ENCODE results near the gene VAV2. TPM values are rescaled to one million over a fixed set of nuclear protein-coding genes. Genes with fewer than 3 reads are reported as not detected.

The VAV2 gene
- total RNA-seq, 1 donor from 2014 or later = 41.3 TPM

DNA sequence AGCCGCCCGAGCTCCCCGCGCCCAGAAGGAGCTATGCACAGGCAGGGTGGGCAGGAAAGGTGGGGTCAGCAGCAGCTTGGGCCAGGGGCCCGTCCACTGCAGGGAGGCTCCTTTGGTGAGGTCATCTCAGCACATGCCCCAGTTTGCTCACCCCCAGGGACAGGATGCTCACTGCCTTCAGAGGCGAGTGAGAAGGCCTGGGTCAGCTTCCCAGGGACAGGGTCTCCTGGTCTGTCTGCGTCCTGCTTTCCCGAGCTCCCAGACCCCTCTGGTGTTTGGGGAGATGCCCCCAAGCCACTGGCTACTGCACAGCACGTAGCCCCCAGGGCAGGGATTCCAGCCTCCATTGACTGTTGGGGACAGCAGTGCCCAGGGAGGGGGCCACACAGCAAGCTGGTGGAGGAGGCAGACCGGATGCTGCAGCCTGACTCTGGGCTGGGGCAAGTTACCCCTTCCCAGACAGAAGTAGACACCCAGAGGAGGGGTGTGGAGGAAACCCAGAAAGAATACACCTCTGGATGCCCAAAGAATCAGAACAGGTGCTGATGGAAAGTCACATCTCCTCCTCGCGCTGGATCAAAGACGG is 253.4 kb downstream of the VAV2 start:
- no peak for DNase-seq

DNA sequence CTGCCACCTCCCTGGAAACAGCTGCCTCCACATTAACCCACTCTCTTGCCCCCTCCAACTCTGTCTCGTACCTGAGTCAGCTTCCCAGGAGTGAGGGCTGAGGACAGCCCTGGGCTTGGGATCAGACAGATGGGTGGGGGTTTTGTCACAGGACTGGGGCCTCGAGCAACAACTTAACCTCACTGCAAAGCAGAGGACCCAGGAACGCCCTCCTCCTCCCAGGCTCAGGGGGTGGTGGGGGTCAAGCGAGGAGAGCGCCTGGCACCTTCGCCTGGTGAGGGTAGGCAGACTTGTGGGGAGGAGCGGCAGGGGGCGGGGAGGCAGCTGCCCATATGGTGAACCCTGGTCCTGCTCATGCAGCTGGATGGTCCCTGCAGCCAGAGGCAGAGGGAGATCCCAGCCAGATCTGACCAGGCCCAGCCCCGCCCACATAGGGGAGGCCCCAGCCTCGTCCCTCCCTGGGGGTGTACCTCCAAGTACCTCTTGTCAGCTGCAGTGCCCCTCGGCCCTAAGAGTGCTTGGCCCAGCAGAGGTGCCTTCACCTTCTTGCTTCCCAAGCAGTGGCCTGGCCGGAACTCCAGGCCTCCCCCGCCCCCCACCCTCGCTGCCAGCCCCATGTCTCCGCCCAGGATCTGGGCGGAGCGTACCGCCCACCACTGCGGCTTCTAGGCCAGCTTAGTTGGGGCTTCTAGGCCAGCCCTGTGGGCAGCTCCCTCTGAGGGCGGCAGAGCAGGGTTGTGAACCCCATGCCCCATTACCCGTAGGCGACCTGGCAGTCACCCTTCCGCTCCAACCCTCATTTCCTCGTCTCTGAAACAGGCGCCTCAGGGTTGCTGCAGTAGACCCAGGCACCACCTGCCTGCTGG is 254.1 kb downstream of the VAV2 start, which contains the start of gene SARDH:
Gene SARDH (minus strand): TSS at position 579 of the 866 bp plus-strand sequence. CDS start 4,179 bp downstream, outside the sequence.
- no peak for DNase-seq

DNA sequence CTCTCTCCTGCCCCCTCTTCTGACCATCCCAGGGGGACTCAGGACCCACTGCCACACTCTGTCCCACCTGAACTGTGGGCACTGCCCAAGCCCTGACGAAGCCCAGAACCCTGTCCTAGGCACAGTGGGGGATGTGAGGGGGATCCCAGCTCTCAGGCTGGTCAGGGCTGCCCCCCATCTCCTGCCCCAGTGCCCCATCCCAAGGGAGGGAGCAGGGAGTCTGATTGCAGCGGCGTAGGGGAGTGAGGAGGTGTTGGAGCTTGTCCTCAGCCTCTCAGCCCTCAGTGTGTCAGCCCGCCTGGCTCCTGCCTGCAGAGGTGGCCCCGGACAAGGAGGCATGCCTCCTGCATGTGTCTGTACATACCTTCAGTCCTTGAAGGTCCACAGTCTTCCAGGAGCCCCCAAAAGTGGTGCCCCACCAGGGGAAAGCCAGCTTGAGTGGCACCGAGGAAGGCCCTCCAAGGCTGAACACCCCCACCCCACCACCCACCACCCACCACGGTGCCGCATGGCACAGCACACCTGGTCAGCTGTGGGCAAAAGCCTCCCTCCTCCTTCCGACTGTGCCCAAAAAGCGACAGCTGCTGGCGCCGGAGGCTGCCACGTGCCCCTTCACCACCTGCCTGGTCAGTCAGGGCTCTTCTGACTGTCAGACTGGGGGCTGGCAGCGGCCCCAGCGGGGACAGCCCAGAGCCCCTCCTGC is 254.9 kb downstream of the VAV2 start:
- DNase-seq = no peak

DNA sequence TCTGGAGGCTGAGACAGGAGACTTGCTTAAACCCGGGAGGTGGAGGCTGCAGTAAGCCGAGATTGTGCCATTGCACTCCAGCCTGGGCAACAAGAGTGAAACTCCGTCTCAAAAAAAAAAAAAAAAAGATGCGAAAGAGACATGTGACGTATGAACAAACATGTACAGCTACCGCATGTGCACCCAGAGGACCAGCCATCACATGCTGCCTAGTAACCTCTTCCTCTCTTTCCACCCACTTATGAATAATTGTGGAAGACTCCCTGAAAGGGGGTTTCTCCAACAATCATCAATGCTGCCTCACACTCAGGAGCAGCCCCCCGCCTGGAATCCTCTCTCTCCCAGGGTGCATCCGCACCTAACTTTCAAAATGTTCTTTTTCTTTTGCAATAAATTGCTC is 256.2 kb downstream of the VAV2 start:
- no peak for DNase-seq

DNA sequence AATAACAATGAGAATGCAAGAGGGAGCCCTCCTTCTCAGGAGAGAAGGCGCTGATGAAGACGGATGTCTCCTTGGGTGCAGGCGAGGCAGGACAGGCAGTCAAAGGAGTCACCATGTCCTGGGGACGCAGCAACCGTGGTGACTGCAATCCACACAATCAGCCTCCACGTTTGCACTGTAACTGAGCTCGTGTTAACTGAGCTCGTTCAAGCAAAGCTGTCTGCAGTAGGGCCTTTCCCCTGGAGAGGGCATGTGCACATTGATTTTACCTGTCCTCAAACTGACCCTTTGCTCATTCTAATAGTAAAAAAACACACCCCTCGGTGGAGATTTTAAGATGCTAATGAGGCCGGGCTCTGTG is 256.7 kb downstream of the VAV2 start:
- no peak for DNase-seq

DNA sequence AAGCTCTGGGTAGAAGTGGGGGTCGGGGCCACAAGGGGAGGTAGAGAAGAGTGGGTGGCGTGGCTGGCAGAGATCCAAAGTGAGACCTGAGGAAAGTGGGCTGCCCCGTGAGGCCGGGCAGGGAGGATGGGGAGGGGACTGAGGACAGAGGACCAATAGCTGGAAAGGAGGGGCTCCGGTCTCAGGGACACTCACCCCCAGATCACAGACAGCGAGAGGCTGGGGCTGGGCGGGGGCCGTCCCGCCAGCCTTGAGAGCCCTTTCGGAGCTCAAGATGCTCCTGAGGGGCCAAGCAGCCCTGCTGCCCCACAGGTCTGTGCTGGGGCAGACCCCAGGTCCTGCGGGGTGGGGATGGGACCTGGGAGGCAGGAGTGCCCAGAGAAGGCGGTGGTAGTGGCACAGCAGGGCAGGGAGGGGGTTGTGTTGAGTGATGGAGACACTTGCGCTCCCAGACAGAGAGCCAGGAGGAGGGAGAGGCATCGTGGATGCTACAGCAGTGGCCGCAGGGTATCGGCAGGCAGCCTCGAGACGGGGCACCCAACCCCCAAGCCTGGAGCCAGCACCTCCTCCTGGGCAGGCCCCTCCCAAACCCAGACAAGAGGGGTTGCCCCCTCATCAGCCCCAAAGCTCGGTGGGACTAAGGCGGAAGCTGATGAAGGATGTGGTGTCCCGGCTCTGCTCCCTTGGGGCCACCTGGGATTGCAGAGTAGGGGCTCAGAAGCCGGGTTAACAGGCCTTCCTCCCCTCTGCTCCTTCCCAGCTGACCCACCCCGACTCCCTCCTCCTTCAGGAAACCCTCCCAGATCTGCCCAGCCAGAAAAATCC is 257.3 kb downstream of the VAV2 start:
- no peak for DNase-seq

DNA sequence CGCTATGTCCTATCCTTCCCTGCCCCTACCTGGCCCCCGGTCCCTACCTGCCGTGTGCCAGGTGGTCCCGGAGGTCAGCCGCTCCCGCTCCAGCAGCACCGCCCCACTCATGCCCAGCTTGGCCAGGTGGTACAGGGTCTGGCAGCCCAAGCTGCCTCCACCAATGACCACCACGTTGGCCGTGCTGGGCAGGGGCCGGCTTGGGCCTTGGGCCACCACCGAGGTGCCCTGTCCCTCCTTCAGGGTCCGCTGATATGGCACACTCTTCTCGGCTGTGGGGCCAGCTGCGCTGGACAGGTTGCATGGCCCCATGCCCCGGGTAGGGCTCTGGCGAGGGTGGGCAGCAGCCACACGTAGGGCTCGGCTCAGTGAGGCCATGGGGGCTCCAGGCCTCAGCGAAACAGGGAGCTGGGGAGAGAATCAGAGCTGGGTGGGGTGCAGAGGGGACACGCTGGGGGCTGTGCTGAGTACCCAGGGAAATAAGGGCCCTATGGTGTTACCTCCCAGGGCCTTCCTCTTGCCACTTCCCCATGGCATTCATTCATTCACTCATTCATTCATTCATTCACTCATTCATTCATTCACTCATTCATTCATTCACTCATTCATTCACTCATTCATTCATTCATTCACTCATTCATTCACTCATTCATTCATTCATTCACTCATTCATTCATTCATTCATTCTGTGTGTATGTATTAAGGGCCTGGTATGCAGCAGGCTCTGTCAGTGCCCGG is 258.2 kb downstream of the VAV2 start:
- no peak for DNase-seq

DNA sequence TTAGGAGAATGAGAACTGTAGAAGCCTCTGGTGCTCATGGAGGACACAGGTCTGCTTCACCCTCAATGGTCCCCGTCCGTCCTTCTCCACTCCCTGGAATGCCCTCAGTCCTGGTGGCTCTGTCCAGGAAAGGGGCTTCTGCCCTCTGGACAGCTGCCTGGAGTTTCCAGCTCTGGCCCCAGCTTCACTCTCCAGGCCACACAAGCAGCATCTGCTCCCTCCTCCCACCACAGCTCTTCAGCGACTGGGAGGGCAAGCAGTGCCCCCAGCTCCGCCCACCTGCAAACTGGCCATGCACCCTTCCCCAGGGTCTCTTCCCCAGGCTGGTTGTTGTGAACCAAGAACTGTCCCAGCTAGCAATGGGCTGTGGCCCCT is 258.7 kb downstream of the VAV2 start:
- DNase-seq = no peak

DNA sequence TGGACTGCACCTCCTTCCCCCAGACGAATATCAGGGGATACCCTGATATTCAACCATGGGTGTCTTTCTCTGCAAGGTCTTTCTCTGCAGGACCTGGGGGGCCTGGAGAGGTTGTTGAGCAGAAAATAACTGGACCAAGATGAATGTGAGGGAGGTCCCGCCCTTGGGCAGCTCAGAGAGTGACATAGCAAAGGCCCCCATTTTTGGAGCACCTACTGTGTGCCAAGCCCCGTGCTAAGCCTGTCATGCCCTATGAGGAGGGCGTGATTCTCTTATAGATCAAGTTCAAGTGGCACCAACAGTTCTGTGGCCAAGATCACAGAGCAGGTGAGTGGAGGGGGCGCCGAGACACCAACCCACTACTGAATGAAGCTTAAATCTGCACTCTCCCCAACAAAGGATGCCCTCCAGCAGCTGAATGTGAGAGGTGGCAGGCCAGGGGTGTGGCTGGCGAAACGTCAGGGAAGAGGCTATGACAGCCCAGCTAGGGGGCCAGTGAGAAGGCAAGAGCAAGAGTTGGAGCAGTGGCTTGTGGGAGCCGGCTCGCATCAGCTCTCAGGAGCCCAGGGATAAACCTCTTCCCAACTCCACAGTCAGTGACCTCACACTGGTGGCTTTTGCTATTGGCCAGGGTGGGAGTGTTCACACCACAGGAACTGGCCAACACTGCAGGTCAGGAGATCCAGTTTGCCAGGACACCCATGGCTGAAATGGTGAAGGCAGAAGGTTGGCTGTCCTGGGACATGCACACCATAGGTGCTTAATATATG is 259.3 kb downstream of the VAV2 start:
- no peak for DNase-seq

DNA sequence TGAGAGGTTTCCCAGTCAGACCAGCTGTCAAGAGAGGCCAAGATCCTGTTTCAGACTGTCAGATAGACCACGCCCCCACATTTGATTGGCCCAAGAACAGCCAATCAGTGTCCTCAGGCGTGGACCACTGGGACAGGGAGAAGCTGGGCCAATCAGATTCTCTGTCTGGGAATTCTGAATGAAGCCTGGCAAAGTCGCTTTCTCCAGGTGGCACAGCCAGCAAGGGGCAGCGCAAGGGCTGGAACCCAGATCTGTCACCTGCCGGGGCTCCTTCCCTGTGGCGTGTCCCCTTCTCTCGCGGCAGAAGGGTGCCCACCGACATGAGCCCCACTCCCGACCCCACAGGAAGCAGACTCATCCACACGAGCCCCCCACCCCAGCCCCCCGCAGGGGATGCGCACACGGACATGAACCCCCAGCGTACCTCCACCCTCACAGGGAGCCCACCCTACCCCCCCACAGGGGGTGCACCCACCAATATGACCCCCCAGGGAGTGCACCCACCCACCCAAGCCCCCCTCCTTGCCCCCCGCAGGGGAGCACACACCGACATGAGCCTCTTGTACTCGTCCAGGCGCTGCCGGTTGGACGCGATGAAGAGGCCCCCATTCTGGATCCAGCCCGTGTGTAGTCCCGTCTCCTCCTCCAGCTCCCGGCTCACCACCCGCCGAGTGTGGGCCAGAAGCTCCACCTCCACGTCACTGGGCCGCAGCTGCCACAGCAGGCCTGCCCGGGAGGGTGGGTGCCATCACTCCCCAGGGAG is 260.1 kb downstream of the VAV2 start:
- no peak for DNase-seq

DNA sequence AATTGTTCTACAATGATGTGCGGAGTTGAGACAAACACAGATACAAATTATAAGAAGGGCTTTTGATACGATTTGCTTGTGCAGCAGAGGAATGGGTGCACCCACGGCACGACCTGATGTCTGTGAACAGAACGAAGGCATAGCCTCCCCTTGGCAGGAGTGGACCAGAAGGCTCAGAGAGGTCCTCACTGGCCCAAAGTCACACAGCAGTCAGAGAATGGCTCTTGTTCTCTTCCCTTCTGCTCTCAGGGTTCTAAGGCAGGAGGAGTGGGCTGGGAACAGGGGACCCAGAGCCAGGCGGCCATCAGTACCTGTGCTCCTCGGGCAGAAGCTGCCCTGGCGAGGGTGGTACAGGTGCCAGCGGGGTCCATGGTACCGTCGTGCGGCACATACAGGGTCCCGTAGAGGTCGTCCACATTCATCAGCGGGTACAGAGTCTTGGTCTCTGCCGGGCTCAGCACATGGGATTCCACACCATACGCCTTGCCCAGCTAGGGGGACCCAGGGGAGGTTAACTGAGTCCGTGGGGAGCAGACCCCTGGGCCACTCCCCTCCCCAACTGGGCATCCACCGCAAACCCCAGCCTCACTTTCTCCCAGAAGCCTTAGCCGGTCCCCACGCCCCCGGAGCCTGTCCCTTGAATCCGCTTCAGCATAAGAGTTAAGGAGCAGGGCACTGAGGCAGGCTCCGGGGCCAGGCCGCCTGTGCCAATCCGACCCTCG is 261.0 kb downstream of the VAV2 start:
- DNase-seq = no peak

DNA sequence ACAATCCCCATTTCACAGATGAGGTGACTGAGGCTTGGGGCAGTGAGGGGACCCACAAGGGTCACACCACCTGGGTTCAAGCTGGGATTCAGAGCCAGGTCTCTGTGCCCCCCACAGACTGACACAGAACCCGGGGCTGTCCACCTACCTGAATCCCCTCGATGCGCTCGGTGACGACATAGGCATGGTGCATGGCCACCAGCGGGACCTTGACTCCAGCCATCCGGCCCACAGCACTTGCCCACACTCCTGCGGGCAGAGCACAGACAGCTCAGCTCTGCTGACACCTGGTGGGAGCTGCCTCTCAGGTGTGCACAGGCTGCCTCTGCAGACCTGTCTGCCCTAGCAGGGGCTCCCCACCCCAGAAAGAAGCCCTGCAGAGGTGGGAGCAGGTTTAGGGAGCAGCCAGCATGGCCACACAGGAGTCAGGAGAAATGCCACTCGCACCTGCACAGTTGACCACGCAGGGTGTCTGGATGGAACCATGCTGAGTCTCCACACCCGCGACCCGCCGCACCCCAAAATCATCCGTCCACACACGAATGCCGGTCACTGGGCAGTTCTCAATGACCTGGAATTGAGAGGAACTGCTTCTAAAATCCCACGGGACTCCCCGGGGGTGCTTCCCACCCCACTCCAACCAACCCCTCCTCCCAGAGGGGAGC is 262.4 kb downstream of the VAV2 start:
- DNase-seq = no peak

DNA sequence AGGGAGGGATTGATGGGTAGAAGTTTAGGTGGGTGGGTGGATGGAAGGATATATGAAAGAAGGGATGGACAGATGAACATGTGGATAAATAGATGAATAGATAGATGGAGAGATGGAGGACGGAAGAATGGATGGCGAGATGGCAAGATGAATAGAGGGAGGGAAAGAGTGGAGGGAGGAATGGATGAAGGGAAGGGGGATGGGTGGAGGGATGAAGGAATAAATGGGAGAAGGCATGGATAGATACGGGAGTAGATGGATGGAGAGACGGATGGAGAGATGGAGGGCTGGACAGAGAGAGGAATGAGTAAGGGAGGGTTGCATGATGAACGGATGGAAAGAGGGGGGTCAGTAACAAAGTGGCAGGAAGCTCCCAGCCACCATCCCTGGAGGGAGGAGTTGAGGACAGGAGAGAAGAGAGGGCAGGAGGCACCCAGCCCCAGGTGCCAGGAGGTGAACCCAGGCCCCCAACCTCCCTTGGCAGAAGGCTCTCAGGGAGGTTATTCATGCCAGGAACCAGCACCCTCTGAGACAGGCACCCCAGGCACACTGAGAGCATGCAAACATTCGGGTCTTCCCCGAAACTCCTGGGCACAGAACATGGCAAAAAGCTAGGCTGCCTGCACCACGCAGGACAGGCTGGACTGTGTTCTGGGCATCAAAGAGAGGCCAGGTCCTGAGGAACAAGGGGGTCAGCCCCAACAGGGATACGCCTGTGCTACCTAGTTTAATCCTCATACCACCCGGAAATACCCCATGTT is 263.1 kb downstream of the VAV2 start:
- no peak for DNase-seq

DNA sequence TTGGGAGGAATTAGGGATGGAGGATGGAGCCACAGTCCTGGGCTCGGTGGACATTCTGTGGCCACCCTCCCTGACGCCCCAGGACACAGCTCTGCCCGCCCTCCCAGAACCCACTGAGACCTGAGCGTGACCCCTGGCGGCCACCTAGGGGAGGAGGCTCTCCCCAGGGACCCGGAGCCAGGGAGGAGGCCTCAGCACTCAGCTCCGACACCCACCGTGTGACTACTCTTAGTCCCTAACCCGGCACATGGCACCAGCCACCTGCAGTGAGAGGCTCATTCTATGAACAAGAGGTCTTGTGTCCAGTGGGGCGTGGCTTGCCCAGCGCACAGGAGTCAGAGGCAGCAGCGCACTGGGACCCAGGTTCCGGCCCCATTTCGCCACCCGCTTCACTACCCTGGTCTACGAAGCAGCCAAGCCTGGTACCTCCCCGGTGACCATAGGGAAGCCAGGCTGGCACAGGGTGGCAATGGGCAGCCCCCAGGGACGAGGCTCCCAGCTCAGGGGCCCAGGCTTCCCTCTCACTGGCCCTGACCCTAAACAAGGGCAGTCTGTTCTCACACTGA is 264.2 kb downstream of the VAV2 start:
- no peak for DNase-seq

DNA sequence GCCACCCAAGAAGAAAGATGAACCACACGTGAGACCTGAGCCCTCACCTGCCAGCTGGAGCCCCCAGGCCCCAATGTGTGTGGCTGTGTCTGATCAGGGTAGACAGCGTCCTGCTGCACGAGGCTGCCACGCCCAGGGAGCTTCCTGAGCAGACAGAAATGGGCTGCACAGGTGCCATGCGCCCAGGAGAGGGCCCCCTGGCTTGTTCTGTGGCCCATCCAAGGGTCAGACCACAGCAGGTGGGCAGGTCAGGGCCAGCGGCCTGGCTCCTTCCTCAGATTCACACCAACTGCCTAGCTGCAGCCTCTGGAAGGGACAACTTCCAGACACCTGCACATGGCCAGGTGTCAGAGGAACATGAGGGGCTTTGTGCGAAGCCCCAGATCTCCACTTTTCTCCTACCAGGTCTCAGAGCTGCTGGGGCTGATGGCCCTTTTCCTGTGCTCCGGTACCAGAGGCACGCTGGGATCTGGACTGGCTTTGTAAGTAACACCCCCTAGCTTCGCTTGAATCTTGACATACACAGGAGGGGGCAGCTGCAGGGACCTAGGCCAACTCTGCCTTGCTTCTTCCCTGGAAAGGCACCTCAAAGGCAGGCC is 264.7 kb downstream of the VAV2 start:
- no peak for DNase-seq

DNA sequence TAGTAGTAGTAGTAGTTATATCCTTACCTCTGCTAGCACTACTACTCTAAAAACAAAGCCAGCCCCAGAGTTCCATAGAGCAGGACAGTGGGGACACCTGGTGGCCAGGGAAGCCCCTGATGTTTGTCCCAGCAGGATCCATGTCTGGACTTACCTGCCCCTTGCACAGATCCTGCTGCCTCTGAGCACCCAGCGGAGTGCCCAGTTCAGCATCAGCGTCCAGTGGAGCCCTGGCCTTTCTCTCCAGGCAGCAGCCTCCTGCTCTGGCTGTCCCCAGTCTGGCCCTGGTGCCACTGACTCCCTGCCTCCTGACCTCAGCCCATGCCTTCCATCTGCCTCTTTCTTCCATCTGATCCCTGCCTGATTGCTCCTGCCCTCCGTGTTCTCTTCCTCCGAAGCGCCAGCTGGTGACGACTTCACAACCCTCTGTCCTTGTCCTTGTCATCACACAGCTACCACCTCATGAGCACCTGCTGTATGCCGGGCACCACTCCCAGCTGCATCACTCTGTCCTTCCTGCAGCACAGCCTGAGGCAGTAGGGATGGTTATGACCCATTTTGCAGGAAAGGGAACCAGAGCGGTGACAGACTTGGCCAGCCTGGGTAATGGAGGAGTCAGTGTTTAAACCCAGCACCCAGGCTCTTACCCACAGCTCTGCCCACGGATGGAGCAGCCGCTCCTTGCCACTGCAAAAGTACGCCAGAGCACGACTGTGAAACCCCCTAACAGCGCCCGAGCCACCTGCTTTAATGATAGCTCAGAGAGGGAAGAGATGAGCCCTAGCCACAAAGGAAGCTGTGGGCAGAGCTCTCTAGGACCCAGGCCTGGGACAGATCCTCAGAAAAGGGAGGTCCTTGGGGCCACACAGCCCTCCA is 265.5 kb downstream of the VAV2 start:
- no peak for DNase-seq
